ENCODE results near the gene CDH6. TPM values are rescaled to one million over a fixed set of nuclear protein-coding genes. Genes with fewer than 3 reads are reported as not detected.

CDH6 gene
- total RNA-seq, result 11.3 and 14.1 TPM in 2 replicates

GRCh38 chr5:31193591-31194467 is at the start of gene CDH6:
Gene CDH6 (plus strand): TSS chr5:31193686. CDS start chr5:31267474, 73,788 bp downstream.

